Ureter (tissue), 1 donor: Measurements from ENCODE around the gene POLR1B. TPM values are rescaled to one million over a fixed set of nuclear protein-coding genes. Genes with fewer than 3 reads are reported as not detected.
"Not testable (repeated sequence)": the region's sequence is repeated elsewhere in the genome, so short reads cannot be mapped to it uniquely, and the experiment has no call there.

ENCODE experiments used
- DNase-seq: peaks from one replicate; pipeline ENCODE4 v3.0.0-alpha.2; 2020; ENCODE audit warnings: low spot score
- total RNA-seq: library from RNA; stranded (reverse); gene quantifications from one replicate; pipeline ENCODE4 v1.2.4, GENCODE V29; 2023
- donor health status: DM: yes; HTN: yes; CAD: no.

POLR1B gene
- total RNA-seq, 1 donor from 2014 or later = 28.7 TPM

GRCh38 chr2:112601754-112602153 is 59.5 kb downstream of the POLR1B start:
- DNase-seq = no peak

GRCh38 chr2:112602917-112603316 is 60.7 kb downstream of the POLR1B start:
- no peak for DNase-seq

DNA sequence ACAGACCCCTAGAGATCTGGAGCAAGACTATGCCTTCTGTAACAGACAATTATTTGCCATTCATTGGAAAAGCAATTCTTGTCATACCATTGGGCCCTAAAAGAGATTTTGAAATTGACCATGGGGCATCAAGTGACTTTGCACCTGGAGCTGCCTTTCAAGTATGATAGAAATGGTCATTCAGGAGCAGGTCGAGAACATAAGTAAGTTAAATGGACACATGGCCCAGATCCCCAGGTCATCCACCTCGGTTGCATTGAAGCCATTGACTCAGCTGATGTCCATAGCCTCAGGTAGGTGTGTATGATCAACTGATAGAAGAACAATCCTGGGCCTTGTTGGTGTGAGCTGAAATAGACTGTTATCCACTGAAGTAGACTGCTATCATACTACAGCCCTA is 61.5 kb downstream of the POLR1B start:
- no peak for DNase-seq

DNA sequence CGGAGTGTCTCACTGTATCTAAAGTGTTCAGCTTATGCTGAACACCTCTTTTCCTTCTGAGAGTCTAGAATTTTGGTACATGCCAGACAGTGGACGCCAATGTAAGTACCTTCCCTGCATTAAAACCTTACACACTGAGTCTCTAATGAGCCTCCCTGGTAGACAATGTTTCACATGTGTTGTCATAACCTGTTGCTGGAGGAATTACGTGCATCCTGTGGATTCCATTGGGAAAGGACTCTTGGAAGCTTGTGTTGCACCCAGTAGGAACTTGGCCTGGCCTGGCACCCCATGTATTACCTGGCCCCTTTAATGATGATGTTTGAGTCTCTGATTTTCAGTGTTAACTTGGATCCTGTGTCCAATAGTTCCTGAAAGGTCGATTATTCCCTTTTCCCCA is 62.7 kb downstream of the POLR1B start:
- no peak for DNase-seq

- no peak for DNase-seq
Measured at GRCh38 chr2:112605926-112606325, 63.7 kb downstream of the POLR1B start.

GRCh38 chr2:112606547-112606946 is 64.3 kb downstream of the POLR1B start:
- DNase-seq = no peak

DNA sequence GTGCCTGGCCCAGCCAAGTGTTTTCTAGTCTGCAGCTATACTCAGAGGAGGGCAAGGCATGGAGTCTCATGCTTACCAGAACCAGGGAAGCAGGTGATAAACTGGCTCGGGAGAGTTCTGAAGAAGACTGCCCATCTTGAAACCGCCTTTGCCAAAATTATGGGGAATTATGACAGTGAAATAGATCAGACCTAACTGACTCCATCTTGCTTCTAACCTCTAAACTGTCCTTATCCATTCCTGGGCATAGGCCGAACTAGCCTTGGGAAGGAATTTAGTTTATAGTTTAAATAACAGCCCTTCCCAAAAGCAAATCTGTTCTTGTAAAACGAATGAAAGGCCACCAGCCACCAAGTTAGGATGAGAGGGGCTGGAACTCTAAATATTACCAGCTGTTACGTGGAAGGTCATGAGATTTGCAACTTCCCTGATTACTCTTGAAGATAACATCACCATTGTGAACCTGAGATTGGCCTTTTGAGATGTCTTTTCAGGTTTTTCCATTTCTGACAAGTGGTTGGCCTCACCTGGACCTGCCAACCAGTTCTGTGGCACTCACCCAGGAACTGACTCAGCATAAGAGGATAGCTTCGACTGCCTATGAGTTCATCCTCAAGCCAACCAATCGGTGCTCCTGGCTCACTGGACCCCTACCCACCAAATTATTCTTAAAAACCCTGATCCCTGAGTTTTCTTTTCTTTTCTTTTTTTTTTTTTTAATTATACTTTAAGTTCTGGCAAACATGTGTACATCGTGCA is 65.6 kb downstream of the POLR1B start:
- DNase-seq = no peak

GRCh38 chr2:112609320-112609719 is 67.1 kb downstream of the POLR1B start:
- not testable (repeated sequence) for DNase-seq

- DNase-seq = not testable (repeated sequence)
Measured at GRCh38 chr2:112612283-112612682, 70.0 kb downstream of the POLR1B start.

- DNase-seq = no peak
Measured at GRCh38 chr2:112614201-112614840, 72.1 kb downstream of the POLR1B start.

GRCh38 chr2:112615051-112615450 is 72.8 kb downstream of the POLR1B start:
- DNase-seq = no peak

DNA sequence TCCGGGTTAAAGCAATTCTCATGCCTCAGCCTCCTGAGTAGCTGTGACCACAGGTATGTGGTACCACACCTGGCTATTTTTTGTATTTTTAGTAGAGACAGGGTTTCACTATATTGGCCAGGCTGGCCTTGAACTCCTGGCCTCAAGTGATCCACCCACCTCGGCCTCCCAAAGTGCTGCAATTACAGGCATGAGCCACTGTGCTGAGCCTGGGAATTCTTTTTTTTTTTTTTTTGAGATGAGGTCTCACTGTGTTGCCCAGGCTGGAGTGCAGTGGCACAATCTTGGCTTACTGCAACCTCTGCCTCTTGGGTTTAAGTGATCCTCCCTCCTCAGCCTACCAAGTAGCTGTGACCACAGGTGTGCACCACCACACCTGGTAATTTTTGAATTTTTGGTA is 73.5 kb downstream of the POLR1B start:
- not testable (repeated sequence) for DNase-seq

DNA sequence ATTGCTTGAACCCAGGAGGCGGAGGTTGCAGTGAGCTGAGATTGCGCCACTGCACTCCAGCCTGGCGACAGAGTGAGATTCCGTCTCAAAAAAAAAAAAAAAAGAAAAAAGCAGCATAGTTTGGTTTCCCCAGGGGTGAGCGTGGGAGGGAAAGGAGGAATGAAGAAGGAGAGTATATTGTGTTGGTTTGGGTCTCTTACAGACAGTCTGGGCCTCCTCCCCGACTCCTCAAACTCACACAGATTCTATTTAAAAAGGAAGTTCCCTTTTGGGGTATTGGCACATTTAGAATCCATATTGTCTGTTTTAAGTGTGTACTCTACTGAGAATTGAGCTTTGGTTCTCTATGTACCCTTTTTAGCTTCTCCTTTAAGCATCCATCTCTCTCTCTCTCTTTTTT is 76.1 kb downstream of the POLR1B start:
- DNase-seq = no peak

- DNase-seq = no peak
Measured at GRCh38 chr2:112621790-112622527, 79.7 kb downstream of the POLR1B start.

DNA sequence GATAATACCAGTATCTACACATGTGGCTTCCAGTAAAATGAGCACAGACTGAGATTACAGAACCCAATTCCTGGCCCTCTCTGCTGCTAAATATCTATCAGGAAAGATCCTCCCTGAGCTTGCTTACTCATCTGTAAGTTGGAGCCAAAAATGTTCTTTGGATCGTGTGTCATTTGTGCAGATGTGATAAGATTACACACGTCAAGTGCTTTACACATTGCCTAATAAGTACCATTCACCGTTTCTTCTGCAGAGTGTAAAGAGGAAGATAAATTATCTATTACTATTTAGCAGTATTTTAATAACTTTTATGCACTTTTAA is 80.2 kb downstream of the POLR1B start:
- DNase-seq = no peak

DNA sequence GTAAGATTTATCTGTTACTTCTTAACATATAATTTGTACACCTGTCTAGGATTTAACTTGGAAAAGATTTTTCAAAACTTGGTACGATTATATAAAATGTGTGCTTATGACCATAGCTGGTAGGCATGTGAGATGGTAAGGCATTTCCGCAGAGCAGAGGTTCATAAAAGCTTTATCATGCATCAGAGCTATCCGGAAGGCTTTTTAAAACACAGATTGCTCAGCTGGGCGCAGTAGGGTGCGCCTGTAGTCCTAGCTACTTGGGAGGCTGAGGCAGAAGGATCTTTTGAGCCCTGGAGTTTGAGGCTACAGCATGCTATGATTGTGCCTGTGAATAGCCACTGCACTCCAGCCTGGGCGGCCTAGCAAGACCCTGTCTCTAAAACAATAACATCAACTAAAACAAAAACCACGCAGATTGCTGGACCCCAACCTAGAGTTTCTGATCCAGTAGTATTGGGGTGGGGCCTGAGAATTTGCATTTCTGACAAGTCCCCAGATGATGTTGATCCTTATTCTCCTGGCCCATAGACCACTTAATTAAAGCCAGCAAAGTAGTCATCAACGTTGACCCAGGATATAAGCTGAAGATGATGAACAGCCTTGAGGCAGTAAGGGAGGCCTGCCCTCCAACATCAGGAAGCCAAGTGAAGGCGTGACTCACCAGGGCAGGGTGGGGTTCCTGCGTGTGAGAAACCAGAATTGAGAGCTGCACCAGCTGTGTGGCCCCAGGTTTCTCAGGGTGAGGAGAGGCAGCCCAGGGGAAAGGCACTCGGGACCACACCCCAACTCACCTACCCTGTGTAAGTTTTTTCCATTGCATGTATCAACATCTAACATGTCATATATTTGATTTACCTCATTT is 81.9 kb downstream of the POLR1B start:
- DNase-seq = peak; percentile 81

- DNase-seq = no peak
Measured at GRCh38 chr2:112625474-112626114, 83.3 kb downstream of the POLR1B start.

GRCh38 chr2:112626604-112627059 is 84.4 kb downstream of the POLR1B start:
- DNase-seq = no peak
